WTC11 (cell line): Measurements from ENCODE around the gene CD1B. TPM values are rescaled to one million over a fixed set of nuclear protein-coding genes. Genes with fewer than 3 reads are reported as not detected.

Experiments
- ATAC-seq: fragments of 200-7000 bp; cut with Tn5 transposase; 2 replicates; pipeline ENCODE4 v1.10.0; 2021; ENCODE audit warnings: mild to moderate bottlenecking, moderate library complexity
- CTCF ChIA-PET: fragments of 300-600 bp; sonication (Branson Sonifier 250); formaldehyde crosslinking; loops from one replicate; lab custom pipeline; 2021; ENCODE audit warnings: antibody characterized with exemption; lab: Charles Lee
- POLR2A ChIA-PET: fragments of 350-600 bp; sonication (Branson Sonifier 250); formaldehyde crosslinking; loops from one replicate; lab custom pipeline; 2021; ENCODE audit warnings: antibody characterized with exemption; lab: Charles Lee
- DNase-seq: peaks from one replicate; pipeline ENCODE4 v3.0.0; 2021; ENCODE audit warnings: low spot score
- H3K27ac Mint-ChIP-seq: 2 replicates; pipeline ENCODE4 v1.8.0; 2021; ENCODE audit warnings: mixed read lengths
- H3K27me3 Mint-ChIP-seq: 2 replicates; pipeline ENCODE4 v1.8.0; 2021; ENCODE audit warnings: low read depth, mild to moderate bottlenecking, moderate library complexity, mixed read lengths
- H3K36me3 Mint-ChIP-seq: 2 replicates; pipeline ENCODE4 v1.8.0; 2021; ENCODE audit warnings: mixed read lengths
- H3K4me1 Mint-ChIP-seq: 2 replicates; pipeline ENCODE4 v1.8.0; 2022; ENCODE audit warnings: mixed read lengths
- H3K4me3 Mint-ChIP-seq: 2 replicates; pipeline ENCODE4 v1.8.0; 2021; ENCODE audit warnings: mild to moderate bottlenecking, moderate library complexity, mixed read lengths
- H3K9me3 Mint-ChIP-seq: 2 replicates; pipeline ENCODE4 v1.8.0; 2021; ENCODE audit warnings: mixed read lengths
- CBFB ChIP-seq: sonication (generic); formaldehyde crosslinking; IDR thresholded peaks from 2 replicates; pipeline ENCODE4 v1.8.1; 2022; ENCODE audit warnings: mild to moderate bottlenecking, low read depth, missing genetic modification reagents
- CDX4 ChIP-seq: fragments of 250-450 bp; sonication (Bioruptor Pico); IDR thresholded peaks from 2 replicates; pipeline ENCODE4 v1.9.0; 2021; ENCODE audit warnings: moderate library complexity, mild to moderate bottlenecking, inconsistent platforms, borderline replicate concordance
- CTCF ChIP-seq: fragments of 200-600 bp; IDR thresholded peaks from 2 replicates; pipeline ENCODE4 v1.8.0; 2022; ENCODE audit warnings: antibody characterized with exemption
- ETV6 ChIP-seq: sonication (generic); formaldehyde crosslinking; IDR thresholded peaks from 2 replicates; pipeline ENCODE4 v1.8.1; 2022; ENCODE audit warnings: mild to moderate bottlenecking, missing genetic modification reagents
- FOXJ3 ChIP-seq: sonication (generic); formaldehyde crosslinking; IDR thresholded peaks from 2 replicates; pipeline ENCODE4 v1.9.0; 2021; ENCODE audit warnings: missing genetic modification reagents, mild to moderate bottlenecking, borderline replicate concordance
- FOXP4 ChIP-seq: sonication (generic); formaldehyde crosslinking; IDR thresholded peaks from 2 replicates; pipeline ENCODE4 v1.8.0; 2022; ENCODE audit warnings: mild to moderate bottlenecking, missing genetic modification reagents
- GRHL2 ChIP-seq: fragments of 250-450 bp; sonication (Bioruptor Pico); IDR thresholded peaks from 2 replicates; pipeline ENCODE4 v1.8.0; 2022; ENCODE audit warnings: mild to moderate bottlenecking, moderate library complexity; ENCODE audit not compliant: insufficient replicate concordance, severe bottlenecking
- HMGA2 ChIP-seq: fragments of 250-450 bp; sonication (Bioruptor Pico); IDR thresholded peaks from 2 replicates; pipeline ENCODE4 v1.4.0; 2021; ENCODE audit warnings: mild to moderate bottlenecking, moderate library complexity
- HMGXB4 ChIP-seq: sonication (generic); formaldehyde crosslinking; IDR thresholded peaks from 2 replicates; pipeline ENCODE4 v1.8.1; 2023; ENCODE audit warnings: mild to moderate bottlenecking, moderate library complexity, missing genetic modification reagents
- IRF2 ChIP-seq: sonication (generic); formaldehyde crosslinking; IDR thresholded peaks from 2 replicates; pipeline ENCODE4 v1.8.0; 2022; ENCODE audit warnings: low read depth, missing genetic modification reagents, borderline replicate concordance
- MLX ChIP-seq: sonication (generic); formaldehyde crosslinking; IDR thresholded peaks from 2 replicates; pipeline ENCODE4 v1.8.1; 2023; ENCODE audit warnings: mild to moderate bottlenecking, missing genetic modification reagents, moderate library complexity
- NR2C2 ChIP-seq: sonication (generic); formaldehyde crosslinking; IDR thresholded peaks from 2 replicates; pipeline ENCODE4 v1.8.0; 2022; ENCODE audit warnings: mild to moderate bottlenecking, missing genetic modification reagents
- PRDM15 ChIP-seq: sonication (generic); formaldehyde crosslinking; IDR thresholded peaks from 2 replicates; pipeline ENCODE4 v1.8.0; 2022; ENCODE audit warnings: missing genetic modification reagents
- RORB ChIP-seq: fragments of 250-450 bp; sonication (Bioruptor Pico); IDR thresholded peaks from 2 replicates; pipeline ENCODE4 v1.9.0; 2021; ENCODE audit warnings: mild to moderate bottlenecking
- SOX15 ChIP-seq: fragments of 250-450 bp; sonication (Bioruptor Pico); IDR thresholded peaks from 2 replicates; pipeline ENCODE4 v1.9.0; 2021; ENCODE audit warnings: mild to moderate bottlenecking
- TEAD1 ChIP-seq: sonication (generic); formaldehyde crosslinking; IDR thresholded peaks from 2 replicates; pipeline ENCODE4 v1.8.0; 2022; ENCODE audit warnings: mild to moderate bottlenecking, missing genetic modification reagents
- USF1 ChIP-seq: sonication (generic); formaldehyde crosslinking; IDR thresholded peaks from 2 replicates; pipeline ENCODE4 v1.8.0; 2022; ENCODE audit warnings: mild to moderate bottlenecking, missing genetic modification reagents
- ZNF317 ChIP-seq: sonication (generic); formaldehyde crosslinking; IDR thresholded peaks from 2 replicates; pipeline ENCODE4 v1.8.1; 2023; ENCODE audit warnings: low read depth, mild to moderate bottlenecking, moderate library complexity, missing genetic modification reagents, borderline replicate concordance
- total RNA-seq: library from RNA; stranded (reverse); gene quantifications from 3 replicates; pipeline ENCODE4 v1.2.3, GENCODE V29; 2021

CD1B gene
- total RNA-seq, 1 experiment from 2014 or later = not detected

GRCh38 chr1:158310623-158311022 is 20.7 kb downstream of the CD1B start:
- no peak overlapping the region for H3K4me3 Mint-ChIP-seq
- POLR2A ChIA-PET = no interaction called here
- ATAC-seq = no peak
- no peaks in the 10 kb centered on the region; the same call in 1 of the 2 replicates for H3K36me3 Mint-ChIP-seq
- H3K27me3 Mint-ChIP-seq = no peaks in the 10 kb centered on the region; the same call in 1 of the 2 replicates
- TF ChIP-seq ETV6 (no peak), USF1 (no peak), GRHL2 (no peak), ZNF317 (CRISPR knock-in tag) (no peak), CBFB (CRISPR knock-in tag) (no peak), TEAD1 (no peak), CDX4 (CRISPR knock-in tag) (no peak), HMGXB4 (CRISPR knock-in tag) (no peak), SOX15 (CRISPR knock-in tag) (no peak)
- H3K27ac Mint-ChIP-seq = no peak overlapping the region
- CTCF ChIA-PET = no interaction called here
- no peaks in the 10 kb centered on the region for H3K4me1 Mint-ChIP-seq
- DNase-seq = no peak
- H3K9me3 Mint-ChIP-seq = peaks cover 27% of the 10 kb centered on the region

GRCh38 chr1:158295791-158296190 is 35.5 kb downstream of the CD1B start:
- POLR2A ChIA-PET = no interaction called here
- DNase-seq = no peak
- no peak overlapping the region for H3K4me3 Mint-ChIP-seq

More at GRCh38 chr1:158295791-158296190, 35.5 kb downstream of the CD1B start:
- ATAC-seq = no peak
- no peak for TF ChIP-seq FOXJ3 (CRISPR knock-in tag)
- TF ChIP-seq IRF2 (CRISPR knock-in tag) = no peak
- TF ChIP-seq MLX (CRISPR knock-in tag) = no peak
- TF ChIP-seq HMGA2 = no peak
- no peak for TF ChIP-seq FOXP4 (CRISPR knock-in tag)
- no peak for TF ChIP-seq PRDM15 (CRISPR knock-in tag)
- no peak for TF ChIP-seq CTCF
- no peak for TF ChIP-seq RORB (CRISPR knock-in tag)
- no peak for TF ChIP-seq NR2C2
- Mint-ChIP-seq H3K4me1 (no peaks in the 10 kb centered on the region), H3K27ac (no peak overlapping the region), H3K9me3 (peaks cover 6% of the 10 kb centered on the region), H3K27me3 (no peaks in the 10 kb centered on the region), H3K36me3 (no peaks in the 10 kb centered on the region)
- CTCF ChIA-PET = no interaction called here
